A549 (cell line): Measurements from ENCODE around the gene ZMYND8. TPM values are rescaled to one million over a fixed set of nuclear protein-coding genes. Genes with fewer than 3 reads are reported as not detected.

ENCODE experiments used
- ATAC-seq, 2 experiments: fragments of 200-7000 bp in 1 of 2; fragments of >200 bp in 1 of 2; cut with Nextera tagmentation in 1 of 2; cut with Tn5 transposase in 1 of 2; 3 replicates each; pipeline versions ENCODE4 v1.8.0 to v1.9.1; 2018 to 2020; ENCODE audit warnings: mild to moderate bottlenecking in 1 of 2, moderate library complexity in 1 of 2
- CTCF ChIA-PET: fragments of 300-600 bp; sonication (Branson Sonifier 250); formaldehyde crosslinking; extraction: SDS; loops from one replicate; lab custom pipeline; 2021; ENCODE audit warnings: antibody characterized with exemption, inconsistent platforms; lab: Yijun Ruan, JAX
- POLR2A ChIA-PET: fragments of 350-600 bp; formaldehyde crosslinking; extraction: SDS; loops from one replicate; lab custom pipeline; 2021; ENCODE audit warnings: antibody characterized with exemption, inconsistent platforms; lab: Yijun Ruan, JAX
- DNase-seq, 2 experiments: peaks; one replicate each; pipeline versions ENCODE4 v3.0.0 to v3.0.0-alpha.2; 2011 to 2016; ENCODE audit warnings: low read depth in 1 of 2, low spot score in 1 of 2
- FAIRE-seq: peaks from 2 replicates; lab custom pipeline; 2011; peaks lifted over from hg19 to GRCh38; lab: Jason Lieb, UNC
- H3K27ac ChIP-seq, 2 experiments: fragments of >200 bp; sonication (Bioruptor Twin); formaldehyde crosslinking; 3 replicates each; pipeline ENCODE4 v1.5.1; 2016 to 2017
- H3K4me1 ChIP-seq: fragments of >200 bp; sonication (Bioruptor Twin); formaldehyde crosslinking; 3 replicates; pipeline ENCODE4 v1.6.1; 2016
- H3K4me2 ChIP-seq: fragments of >200 bp; sonication (Bioruptor Twin); formaldehyde crosslinking; 3 replicates; pipeline ENCODE4 v1.6.1; 2016
- H3K4me3 ChIP-seq: fragments of >200 bp; sonication (Bioruptor Twin); formaldehyde crosslinking; 3 replicates; pipeline ENCODE4 v1.5.1; 2016
- H3K9me3 ChIP-seq: fragments of >200 bp; sonication (Bioruptor Twin); formaldehyde crosslinking; 3 replicates; pipeline ENCODE4 v1.6.1; 2016
- ATOH8 ChIP-seq: fragments of 250-450 bp; sonication (Bioruptor Pico); IDR thresholded peaks from 2 replicates; pipeline ENCODE4 v1.5.0; 2020; ENCODE audit warnings: low read depth, mild to moderate bottlenecking, moderate library complexity
- CBX2 ChIP-seq: fragments of 200-600 bp; sonication (generic); IDR thresholded peaks from 2 replicates; pipeline ENCODE4 v1.6.1; 2016; ENCODE audit warnings: low read depth, mild to moderate bottlenecking, borderline replicate concordance
- EHMT2 ChIP-seq: fragments of 200-600 bp; sonication (generic); IDR thresholded peaks from 2 replicates; pipeline ENCODE4 v1.6.1; 2016; ENCODE audit warnings: antibody characterized with exemption, low read depth, mild to moderate bottlenecking, moderate library complexity
- EP300 ChIP-seq, 2 experiments: fragments of >200 bp; sonication (Bioruptor Twin); formaldehyde crosslinking; IDR thresholded peaks; 2 replicates in 1 of 2; 3 replicates in 1 of 2; pipeline ENCODE4 v1.6.1; 2016 to 2017
- ESRRA ChIP-seq: fragments of 150-350 bp; IDR thresholded peaks from 2 replicates; pipeline ENCODE4 v1.6.1; 2014; ENCODE audit warnings: mild to moderate bottlenecking, low read length, borderline replicate concordance
- FOSL2 ChIP-seq, 2 experiments: fragments of 450-650 bp in 1 of 2; fragments of >200 bp in 1 of 2; sonication (Bioruptor Twin) in 1 of 2; formaldehyde crosslinking; IDR thresholded peaks; 2 replicates each; pipeline versions ENCODE4 v1.5.0 to v1.6.1; 2016 to 2020; ENCODE audit warnings: mild to moderate bottlenecking in 1 of 2, moderate library complexity in 1 of 2
- HES2 ChIP-seq: fragments of >200 bp; sonication (Bioruptor Twin); formaldehyde crosslinking; IDR thresholded peaks from 2 replicates; pipeline ENCODE4 v1.6.1; 2016
- HMGXB4 ChIP-seq: fragments of 250-450 bp; sonication (Bioruptor Pico); IDR thresholded peaks from 2 replicates; pipeline ENCODE4 v1.5.0; 2021; ENCODE audit warnings: mild to moderate bottlenecking, moderate library complexity, borderline replicate concordance
- HOXA7 ChIP-seq: fragments of 250-450 bp; sonication (Bioruptor Pico); IDR thresholded peaks from 2 replicates; pipeline ENCODE4 v1.5.0; 2020; ENCODE audit warnings: mild to moderate bottlenecking, moderate library complexity
- HOXB5 ChIP-seq: fragments of 250-450 bp; sonication (Bioruptor Pico); IDR thresholded peaks from 2 replicates; pipeline ENCODE4 v1.5.0; 2020; ENCODE audit warnings: mild to moderate bottlenecking, moderate library complexity
- JUNB ChIP-seq: fragments of >200 bp; sonication (Bioruptor Twin); formaldehyde crosslinking; IDR thresholded peaks from 2 replicates; pipeline ENCODE4 v1.6.1; 2016
- KDM1A ChIP-seq: fragments of 200-600 bp; sonication (generic); IDR thresholded peaks from 2 replicates; pipeline ENCODE4 v1.6.1; 2016; ENCODE audit warnings: low read depth, mild to moderate bottlenecking
- KDM5A ChIP-seq: fragments of 200-600 bp; sonication (generic); IDR thresholded peaks from 2 replicates; pipeline ENCODE4 v1.6.1; 2016; ENCODE audit warnings: antibody characterized with exemption, mild to moderate bottlenecking
- MAFK ChIP-seq: fragments of 450-650 bp; IDR thresholded peaks from 2 replicates; pipeline ENCODE4 v1.6.1; 2014; ENCODE audit not compliant: partially characterized antibody
- MAX ChIP-seq: IDR thresholded peaks from 2 replicates; pipeline ENCODE4 v1.6.1; 2012
- MYC ChIP-seq: IDR thresholded peaks from 2 replicates; pipeline ENCODE4 v1.6.1; 2012; ENCODE audit warnings: mild to moderate bottlenecking, inconsistent platforms, low read length, improper control_type of control experiment, borderline replicate concordance
- POLR2A ChIP-seq: IDR thresholded peaks from 2 replicates; pipeline ENCODE4 v1.6.1; 2012; ENCODE audit warnings: mild to moderate bottlenecking, low read length
- POLR2AphosphoS2 ChIP-seq: conservative IDR thresholded peaks from 2 replicates; pipeline ENCODE4 v1.6.1; 2012; ENCODE audit warnings: low read length, improper control_type of control experiment, inconsistent platforms
- RAD21 ChIP-seq, 2 experiments: fragments of >200 bp in 1 of 2; sonication (Bioruptor Twin) in 1 of 2; formaldehyde crosslinking in 1 of 2; IDR thresholded peaks in 1 of 2; conservative IDR thresholded peaks in 1 of 2; 2 replicates in 1 of 2; 3 replicates in 1 of 2; pipeline ENCODE4 v1.6.1; 2012 to 2018; ENCODE audit warnings: inconsistent platforms in 1 of 2
- RARB ChIP-seq: fragments of 250-450 bp; sonication (Bioruptor Pico); IDR thresholded peaks from 2 replicates; pipeline ENCODE4 v1.8.0; 2021; ENCODE audit warnings: mild to moderate bottlenecking, moderate library complexity
- RFX5 ChIP-seq: fragments of 450-650 bp; IDR thresholded peaks from 2 replicates; pipeline ENCODE4 v1.7.1; 2014; ENCODE audit warnings: antibody characterized with exemption, mild to moderate bottlenecking, moderate library complexity
- RNF2 ChIP-seq: fragments of 200-600 bp; sonication (generic); IDR thresholded peaks from 2 replicates; pipeline ENCODE4 v1.6.1; 2016; ENCODE audit warnings: low read depth, mild to moderate bottlenecking, antibody characterized with exemption, moderate library complexity, borderline replicate concordance
- USF2 ChIP-seq: fragments of 450-650 bp; IDR thresholded peaks from 2 replicates; pipeline ENCODE4 v1.6.1; 2014; ENCODE audit warnings: antibody characterized with exemption
- ZC3H11A ChIP-seq: fragments of 450-650 bp; IDR thresholded peaks from 2 replicates; pipeline ENCODE4 v1.6.1; 2014; ENCODE audit warnings: antibody characterized with exemption, mild to moderate bottlenecking
- ZFP36 ChIP-seq: fragments of 450-650 bp; IDR thresholded peaks from 2 replicates; pipeline ENCODE4 v1.6.1; 2014; ENCODE audit warnings: borderline replicate concordance; ENCODE audit not compliant: partially characterized antibody
- WGBS: methylation state at CpG from one replicate; pipeline ENCODE4 v1.1.6; 2017; ENCODE audit errors: missing lambda C conversion rate; 5-methylcytosine and 5-hydroxymethylcytosine counted together
- polyA plus RNA-seq, 4 experiments: library from polyadenylated mRNA; depleted of rRNA in 3 of 4; stranded (reverse); fragments of >200 nt; fragmentation: RNase III in 1 of 4; extraction: RNeasy Plus Mini Kit Qiagen cat#74134 plus additional on column Dnase treatment in 1 of 4; gene quantifications; 2 replicates in 3 of 4; 3 replicates in 1 of 4; pipeline ENCODE4 v1.2.3, GENCODE V29; 2011 to 2017

ZMYND8 gene
- polyA plus RNA-seq, 2 of the 4 experiments (the other 2 are of a cell fraction), result 10.4 to 24.9 TPM

GRCh38 chr20:47209982-47210381, 146.5 kb downstream of the ZMYND8 start:
- ChIA-PET CTCF (interaction anchor here (0.6 to 1.3 kb wide), 3 partner anchors 10 to 174 kb away, joined by 3 to 4 read pairs (median 3); no protein-coding TSS in a partner anchor), POLR2A (no interaction called here)
- no peak for DNase-seq
- FAIRE-seq, result no peak
- TF ChIP-seq ZC3H11A (no peak), POLR2AphosphoS2 (no peak), MAFK (no peak), POLR2A (no peak), HMGXB4 (no peak), RFX5 (no peak), HES2 (no peak), MAX (no peak), JUNB (no peak), CBX2 (no peak), RNF2 (no peak), EP300 (IDR thresholded peaks at IDR 0.05) (no peak), KDM1A (no peak), RAD21 (conservative IDR thresholded peaks at IDR 0.05 in 1 of 2, IDR thresholded peaks at IDR 0.05 in 1 of 2) (no peak), RARB (CRISPR knock-in tag) (no peak), ATOH8 (CRISPR knock-in tag) (no peak), EHMT2 (no peak), MYC (no peak), HOXA7 (CRISPR knock-in tag) (no peak)
- Histone ChIP-seq H3K4me3 (no peak overlapping the region), H3K4me1 (0 out of 3 replicates have a peak, but pooled peaks cover 3% of the 10 kb centered on the region), H3K4me2 (no peak overlapping the region), H3K9me3 (no peaks in the 10 kb centered on the region), H3K27ac (no peak overlapping the region)
- ATAC-seq, result no peak
- WGBS, result 92% methylated on average over 17 of the region's 17 CpGs

GRCh38 chr20:47208534-47209174, 147.8 kb downstream of the ZMYND8 start:
- WGBS, result 90% methylated on average over 17 of the region's 18 CpGs
- CTCF ChIA-PET, result interaction anchor here (1.1 to 1.2 kb wide), 2 partner anchors 442 to 455 kb away, joined by 3 read pairs; no protein-coding TSS in a partner anchor

More at GRCh38 chr20:47208534-47209174, 147.8 kb downstream of the ZMYND8 start:
- H3K27ac ChIP-seq, result no peak overlapping the region
- POLR2A ChIA-PET, result no interaction called here
- TF ChIP-seq HOXB5 (CRISPR knock-in tag), result no peak
- no peak for TF ChIP-seq RFX5
- no peak for TF ChIP-seq POLR2AphosphoS2
- no peak for TF ChIP-seq KDM5A
- no peak for TF ChIP-seq FOSL2 (IDR thresholded peaks at IDR 0.05)
- no peak for TF ChIP-seq FOSL2 (CRISPR knock-in tag; IDR thresholded peaks at IDR 0.05)
- TF ChIP-seq ZFP36, result no peak
- TF ChIP-seq USF2, result no peak
- TF ChIP-seq ESRRA, result no peak
- TF ChIP-seq, all 56 proteins: peak for 0
- Histone ChIP-seq H3K4me2 (no peak overlapping the region), H3K4me3 (no peak overlapping the region), H3K9me3 (no peaks in the 10 kb centered on the region), H3K4me1 (peaks cover 10% of the 10 kb centered on the region)
- FAIRE-seq, result no peak
- no peak for DNase-seq
- no peak for ATAC-seq
